Cardiac fibroblast (primary cell): ENCODE measurements around the gene LDLRAD1.
A peak's percentile ranks its signal among the peaks of the same experiment; 100 is the strongest.
"Not testable (repeated sequence)": the region's sequence is repeated elsewhere in the genome, so short reads cannot be mapped to it uniquely, and the experiment has no call there.

Source experiments
- DNase-seq, 2 donors: peaks; one replicate each; pipeline versions ENCODE4 v3.0.0 to v3.0.0-alpha.2; 2010; ENCODE audit warnings: low read depth in 2 of 2
- H3K4me3 ChIP-seq, 2 donors: replicated peaks in 1 of 2; 1 replicate in 1 of 2; 2 replicates in 1 of 2; pipeline ENCODE4 v1.5.1; 2011; ENCODE audit warnings: low read depth in 2 of 2, low read length in 2 of 2, mild to moderate bottlenecking in 2 of 2, moderate library complexity in 1 of 2
- CTCF ChIP-seq: IDR thresholded peaks from one replicate; pipeline ENCODE4 v1.5.1; 2011; ENCODE audit warnings: low read depth, mild to moderate bottlenecking, low read length, inconsistent platforms

The LDLRAD1 gene

GRCh38 chr1:54002544-54003248 lies 15.3 kb downstream of the LDLRAD1 start:
- DNase-seq: no peak
- no peak overlapping the region for H3K4me3 ChIP-seq
- TF ChIP-seq CTCF: no peak

GRCh38 chr1:54001591-54001990 lies 16.4 kb downstream of the LDLRAD1 start:
- no peak for DNase-seq
- no peak for TF ChIP-seq CTCF

GRCh38 chr1:53999920-54000319 lies 18.1 kb downstream of the LDLRAD1 start:
- H3K4me3 ChIP-seq: no peak overlapping the region
- TF ChIP-seq CTCF: no peak
- no peak for DNase-seq

More at GRCh38 chr1:54001591-54001990, 16.4 kb downstream of the LDLRAD1 start:
- H3K4me3 ChIP-seq: no peak overlapping the region

DNA sequence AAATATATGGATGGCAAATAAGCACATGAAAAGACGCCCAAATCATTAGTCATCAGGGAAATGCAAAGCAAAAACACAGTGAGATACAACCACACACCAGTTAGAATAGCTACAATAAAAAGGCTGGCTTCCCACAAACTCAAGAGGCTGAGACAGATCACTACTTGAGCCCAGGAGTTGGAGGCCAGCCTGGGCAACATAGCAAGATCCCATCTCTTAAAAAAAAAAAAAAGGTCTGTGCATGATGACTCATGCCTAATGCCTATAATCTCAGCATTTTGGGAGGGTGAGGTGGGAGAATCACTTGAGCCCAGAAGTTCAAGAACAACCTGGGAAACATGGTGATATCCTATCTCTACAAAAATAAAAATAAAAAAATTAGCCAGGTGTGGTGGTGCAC lies 19.8 kb downstream of the LDLRAD1 start:
- no peak overlapping the region for H3K4me3 ChIP-seq
- DNase-seq: no peak

GRCh38 chr1:53995683-53996082 lies 22.3 kb downstream of the LDLRAD1 start:
- DNase-seq: no peak
- H3K4me3 ChIP-seq: no peak overlapping the region
- TF ChIP-seq CTCF: no peak

More for the DNA sequence above, 19.8 kb downstream of the LDLRAD1 start:
- TF ChIP-seq CTCF: no peak

GRCh38 chr1:53994516-53994915 lies 23.5 kb downstream of the LDLRAD1 start:
- DNase-seq, H3K4me3 ChIP-seq: not testable (repeated sequence)

DNA sequence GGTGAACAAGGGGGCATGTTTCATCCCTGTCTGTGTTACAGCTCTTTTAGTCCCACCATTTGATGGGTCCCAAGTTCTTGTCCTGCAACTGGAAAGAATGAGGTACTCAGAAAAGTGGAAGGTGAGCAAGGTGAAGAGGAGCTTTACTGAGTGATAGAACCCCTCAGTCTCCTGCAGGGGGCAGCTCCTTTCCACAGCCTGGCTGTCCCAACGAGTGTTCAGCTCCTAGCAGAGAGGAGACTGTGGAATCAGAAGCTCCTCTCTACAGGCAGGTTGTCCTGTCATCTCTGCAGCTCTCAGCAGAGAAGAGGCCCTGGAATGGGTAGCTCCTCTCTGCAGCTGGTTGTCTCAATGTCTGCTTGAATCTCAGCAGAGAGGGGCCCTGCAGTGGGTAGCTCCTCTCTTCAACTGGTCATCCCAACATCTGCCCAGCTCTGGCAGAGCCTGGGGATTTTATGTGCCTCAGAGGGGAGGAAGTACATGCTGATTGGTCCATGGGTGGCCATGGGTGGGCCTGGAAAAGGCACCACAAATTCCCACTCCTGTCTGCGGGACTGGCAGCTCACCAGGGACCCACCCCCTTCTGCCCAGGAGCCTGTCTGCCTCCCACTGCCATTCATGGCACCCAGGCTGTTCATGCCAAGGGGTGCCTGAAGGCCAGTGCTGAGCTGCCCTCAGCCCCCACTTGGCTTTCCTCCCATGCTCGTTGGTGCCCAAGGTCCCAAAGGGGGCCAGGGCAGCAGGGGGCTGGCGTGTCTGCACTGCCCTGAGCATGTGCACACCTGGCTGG lies 25.7 kb downstream of the LDLRAD1 start:
- peak in 1 of 2 donors; percentile 21 for DNase-seq
- peak; percentile 38 for TF ChIP-seq CTCF
- H3K4me3 ChIP-seq: no peak overlapping the region
